Measurements from ENCODE around the gene SCD5.

The SCD5 gene

GRCh38 chr4:82584931-82585330 lies 213.7 kb downstream of the SCD5 start:
- DNase-seq, result no peak

DNA sequence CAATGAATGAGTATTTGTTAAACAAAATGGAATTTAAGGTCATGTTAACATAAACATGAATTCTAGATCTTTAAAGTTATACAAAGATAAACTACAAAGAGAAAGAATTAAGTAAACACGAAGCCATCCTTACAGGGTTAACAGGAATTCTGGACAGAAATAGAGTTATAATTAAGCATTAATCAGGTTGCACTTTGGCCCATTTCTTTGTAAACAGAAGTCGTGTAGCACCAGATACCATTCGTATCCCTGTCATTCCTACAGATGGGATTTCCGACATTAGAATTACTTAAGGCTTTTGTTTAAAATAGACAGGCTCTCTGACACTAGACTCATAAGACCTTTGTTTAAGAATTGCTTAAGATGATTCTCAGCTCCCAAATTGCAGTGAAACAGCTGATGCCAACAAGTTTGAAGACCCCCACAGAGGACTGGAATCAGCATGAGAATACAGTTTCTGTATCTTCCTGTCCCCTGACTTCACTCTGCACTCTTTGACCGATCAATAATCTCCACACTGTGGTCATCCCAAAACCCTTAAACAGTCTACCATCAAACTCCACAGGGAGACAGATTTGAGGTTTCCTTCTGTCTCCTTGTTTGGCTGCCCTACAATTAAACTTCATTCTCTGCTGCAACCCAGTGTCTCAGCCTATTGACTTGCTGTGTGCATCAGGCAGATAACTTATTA lies 214.6 kb downstream of the SCD5 start:
- no peak for DNase-seq

DNA sequence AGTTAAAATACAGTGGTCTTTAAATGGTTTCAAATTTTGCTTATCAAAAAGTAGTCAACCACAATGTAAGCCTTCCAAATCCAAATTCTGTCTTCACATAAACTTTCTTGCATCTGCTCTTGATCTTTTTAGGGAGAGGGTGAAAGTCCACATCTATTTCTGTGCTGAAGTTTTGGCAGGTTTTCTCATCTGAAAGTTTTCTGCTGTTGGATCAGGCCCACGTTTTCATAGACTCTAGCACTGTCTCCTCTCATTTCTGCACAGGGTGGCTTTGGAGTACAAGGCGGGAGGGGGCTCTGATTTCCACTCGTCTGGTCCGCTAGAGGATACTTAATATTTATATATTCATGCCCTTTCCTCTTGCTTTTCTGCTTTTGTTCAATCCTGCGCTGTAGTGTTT lies 218.7 kb downstream of the SCD5 start:
- DNase-seq, result no peak
